22Rv1 (cell line): Measurements from ENCODE around the gene ARL8B.

ENCODE experiments used
- ZFX ChIP-seq: fragments of 450-650 bp; IDR thresholded peaks from 2 replicates; pipeline ENCODE4 v1.6.1; 2017; ENCODE audit warnings: antibody characterized with exemption, borderline replicate concordance
- TF ChIP-seq, protein P1 (sequence below): fragments of 450-650 bp; IDR thresholded peaks from 2 replicates; pipeline ENCODE4 v1.5.1; 2017; ENCODE audit warnings: mild to moderate bottlenecking

- TF ChIP-seq, protein P1, sequence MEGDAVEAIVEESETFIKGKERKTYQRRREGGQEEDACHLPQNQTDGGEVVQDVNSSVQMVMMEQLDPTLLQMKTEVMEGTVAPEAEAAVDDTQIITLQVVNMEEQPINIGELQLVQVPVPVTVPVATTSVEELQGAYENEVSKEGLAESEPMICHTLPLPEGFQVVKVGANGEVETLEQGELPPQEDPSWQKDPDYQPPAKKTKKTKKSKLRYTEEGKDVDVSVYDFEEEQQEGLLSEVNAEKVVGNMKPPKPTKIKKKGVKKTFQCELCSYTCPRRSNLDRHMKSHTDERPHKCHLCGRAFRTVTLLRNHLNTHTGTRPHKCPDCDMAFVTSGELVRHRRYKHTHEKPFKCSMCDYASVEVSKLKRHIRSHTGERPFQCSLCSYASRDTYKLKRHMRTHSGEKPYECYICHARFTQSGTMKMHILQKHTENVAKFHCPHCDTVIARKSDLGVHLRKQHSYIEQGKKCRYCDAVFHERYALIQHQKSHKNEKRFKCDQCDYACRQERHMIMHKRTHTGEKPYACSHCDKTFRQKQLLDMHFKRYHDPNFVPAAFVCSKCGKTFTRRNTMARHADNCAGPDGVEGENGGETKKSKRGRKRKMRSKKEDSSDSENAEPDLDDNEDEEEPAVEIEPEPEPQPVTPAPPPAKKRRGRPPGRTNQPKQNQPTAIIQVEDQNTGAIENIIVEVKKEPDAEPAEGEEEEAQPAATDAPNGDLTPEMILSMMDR, result no peak
- TF ChIP-seq ZFX, result no peak
Observed at GRCh38 chr3:5229414-5229813, 107.3 kb downstream of the ARL8B start.
